PC-3 (cell line): ENCODE measurements around the gene PPP1R36. TPM values are rescaled to one million over a fixed set of nuclear protein-coding genes. Genes with fewer than 3 reads are reported as not detected.
"Not testable (repeated sequence)": the region's sequence is repeated elsewhere in the genome, so short reads cannot be mapped to it uniquely, and the experiment has no call there.

ENCODE experiments used
- ATAC-seq: fragments of 200-7000 bp; cut with Tn5 transposase; 2 replicates; pipeline ENCODE4 v1.9.1; 2020; ENCODE audit warnings: mild to moderate bottlenecking, moderate library complexity
- BruUV-seq: library from RNA; stranded (reverse); fragments of 400-500 nt; replicated peaks from 2 replicates; lab custom pipeline; 2021; lab: Mats Ljungman, UMichigan
- CTCF ChIA-PET: fragments of 300-600 bp; sonication (Branson Sonifier 250); formaldehyde crosslinking; loops from one replicate; lab custom pipeline; 2022; ENCODE audit warnings: antibody characterized with exemption; lab: Charles Lee
- POLR2A ChIA-PET: fragments of 300-600 bp; sonication (Branson Sonifier 250); formaldehyde crosslinking; loops from one replicate; lab custom pipeline; 2022; ENCODE audit warnings: antibody characterized with exemption; ENCODE audit not compliant: unreplicated experiment; lab: Charles Lee
- DNase-seq: peaks from one replicate; pipeline ENCODE4 v3.0.0-alpha.2; 2015
- H2AFZ ChIP-seq: fragments of 300-600 bp; sonication (generic); 2 replicates; pipeline ENCODE4 v1.6.0; 2016; ENCODE audit warnings: antibody characterized with exemption, low read length
- H3F3A ChIP-seq: fragments of 300-600 bp; sonication (generic); one replicate; pipeline ENCODE4 v1.6.0; 2017; ENCODE audit warnings: antibody characterized with exemption, low read length, control low read depth, mild to moderate bottlenecking; ENCODE audit not compliant: unreplicated experiment
- H3K27ac ChIP-seq: fragments of 300-600 bp; sonication (generic); 2 replicates; pipeline ENCODE4 v1.5.1; 2016; ENCODE audit warnings: mild to moderate bottlenecking, low read length
- H3K27me3 ChIP-seq: fragments of 300-600 bp; sonication (generic); 2 replicates; pipeline ENCODE4 v1.6.1; 2016; ENCODE audit warnings: low read length, mixed read lengths
- H3K36me3 ChIP-seq: fragments of 300-600 bp; sonication (generic); 2 replicates; pipeline ENCODE4 v1.6.1; 2016; ENCODE audit warnings: low read depth, mixed run types, low read length, mixed read lengths
- H3K4me1 ChIP-seq: fragments of 300-600 bp; sonication (generic); 2 replicates; pipeline ENCODE4 v1.5.1; 2016; ENCODE audit warnings: low read length; ENCODE audit not compliant: insufficient read depth
- H3K4me2 ChIP-seq: fragments of 300-600 bp; sonication (generic); 2 replicates; pipeline ENCODE4 v1.6.0; 2016; ENCODE audit warnings: low read length
- H3K4me3 ChIP-seq: fragments of 300-600 bp; sonication (generic); 2 replicates; pipeline ENCODE4 v1.5.1; 2016; ENCODE audit warnings: mild to moderate bottlenecking, low read length, mixed read lengths
- H3K79me2 ChIP-seq: fragments of 300-600 bp; sonication (generic); 2 replicates; pipeline ENCODE4 v1.6.1; 2017; ENCODE audit warnings: low read length, mixed read lengths
- H3K9ac ChIP-seq: fragments of 300-600 bp; sonication (generic); 2 replicates; pipeline ENCODE4 v1.6.0; 2016; ENCODE audit warnings: mild to moderate bottlenecking, low read length
- H3K9me2 ChIP-seq: fragments of 300-600 bp; sonication (generic); replicated peaks from 2 replicates; pipeline ENCODE4 v1.6.1; 2016; ENCODE audit warnings: mixed run types, low read length, mixed read lengths
- H3K9me3 ChIP-seq: fragments of 300-600 bp; sonication (generic); 2 replicates; pipeline ENCODE4 v1.6.1; 2016; ENCODE audit warnings: low read length, mixed read lengths
- H4K20me1 ChIP-seq: fragments of 300-600 bp; sonication (generic); 2 replicates; pipeline ENCODE4 v1.6.1; 2016; ENCODE audit warnings: low read length, mixed read lengths
- CTCF ChIP-seq: fragments of 300-600 bp; sonication (generic); conservative IDR thresholded peaks from 2 replicates; pipeline ENCODE4 v1.5.1; 2017; ENCODE audit warnings: antibody characterized with exemption, low read depth, mild to moderate bottlenecking, low read length
- EZH2 ChIP-seq: fragments of 300-600 bp; sonication (generic); IDR thresholded peaks from one replicate; pipeline ENCODE4 v1.6.1; 2017; ENCODE audit warnings: antibody characterized with exemption, mild to moderate bottlenecking, low read length; ENCODE audit not compliant: unreplicated experiment
- EZH2phosphoT487 ChIP-seq: fragments of 300-600 bp; sonication (generic); IDR thresholded peaks from 2 replicates; pipeline ENCODE4 v1.6.1; 2018; ENCODE audit warnings: mild to moderate bottlenecking, antibody characterized with exemption, low read length, borderline replicate concordance
- intact Hi-C: fragments of 100-400 bp; cut with micrococcal nuclease; formaldehyde crosslinking; loops from 2 replicates; pipeline ENCODE4 v1.9.0; 2023
- total RNA-seq: library from RNA; depleted of rRNA; stranded (reverse); fragments of >200 nt; gene quantifications from 2 replicates; pipeline ENCODE4 v1.2.3, GENCODE V29; 2014

Gene PPP1R36
- total RNA-seq, 1 experiment from 2014 or later, result 0.26 TPM

DNA sequence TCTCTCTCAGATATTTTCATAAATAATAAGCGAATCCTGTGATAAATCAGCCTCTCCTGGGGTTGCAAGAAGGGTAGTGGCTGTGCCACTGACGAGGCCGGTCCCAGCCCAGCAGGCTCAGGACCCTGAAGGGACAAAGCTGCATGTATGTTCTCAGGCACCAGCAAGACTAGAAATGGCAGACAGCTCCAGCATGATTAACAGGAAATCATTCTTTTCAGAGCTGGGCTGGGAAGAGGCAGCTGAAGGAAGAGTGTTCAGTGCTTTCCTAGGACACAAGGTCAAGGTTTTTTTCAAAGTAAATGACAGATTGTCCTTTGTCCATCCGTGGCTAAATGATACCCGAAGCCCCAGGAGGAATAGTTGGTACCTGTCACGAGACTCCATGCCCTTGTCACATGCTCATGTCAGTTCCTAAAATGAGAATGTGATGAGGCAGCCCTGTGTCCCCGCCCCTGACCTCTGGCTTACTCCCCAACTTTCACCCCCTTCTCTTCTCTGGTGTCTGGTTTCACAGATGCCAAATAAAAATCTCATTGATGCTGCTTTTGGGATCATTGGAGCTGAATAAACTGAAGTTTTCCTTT, 65.1 kb downstream of the PPP1R36 start:
- CTCF ChIA-PET, result no interaction called here
- no TSS peak for BruUV-seq
- 0 out of 2 replicates have a peak overlapping the region, but pooled peaks have one; percentile 16 for H3K4me2 ChIP-seq
- H3K79me2 ChIP-seq, result no peaks in the 10 kb centered on the region
- peaks cover 37% of the 10 kb centered on the region for H3K4me1 ChIP-seq
- ATAC-seq, result peak; percentile 15; the same call in 1 of the 2 replicates
- no peak overlapping the region; the same call in 1 of the 2 replicates for H2AFZ ChIP-seq
- intact Hi-C loops, result loop anchor here (5.0 kb wide), 1 partner anchor 113 kb away; the partner anchor contains the start of genes ZBTB1 and ZBTB25
- peak; percentile 31 for DNase-seq
- H3F3A ChIP-seq, result no peaks in the 10 kb centered on the region
- H3K27me3 ChIP-seq, result no peaks in the 10 kb centered on the region
- H3K36me3 ChIP-seq, result no peaks in the 10 kb centered on the region
- no peak overlapping the region for H3K4me3 ChIP-seq
- POLR2A ChIA-PET, result interaction anchor here (0.7 kb wide), 1 partner anchor 46 kb away, joined by 4 read pairs; no protein-coding TSS in a partner anchor
- H3K27ac ChIP-seq, result no peak overlapping the region
- no peak overlapping the region for H3K9ac ChIP-seq
- H3K9me3 ChIP-seq, result no peaks in the 10 kb centered on the region
- H4K20me1 ChIP-seq, result no peaks in the 10 kb centered on the region
- no peaks in the 10 kb centered on the region for H3K9me2 ChIP-seq
- TF ChIP-seq EZH2 (no peak), EZH2phosphoT487 (no peak), CTCF (no peak)

DNA sequence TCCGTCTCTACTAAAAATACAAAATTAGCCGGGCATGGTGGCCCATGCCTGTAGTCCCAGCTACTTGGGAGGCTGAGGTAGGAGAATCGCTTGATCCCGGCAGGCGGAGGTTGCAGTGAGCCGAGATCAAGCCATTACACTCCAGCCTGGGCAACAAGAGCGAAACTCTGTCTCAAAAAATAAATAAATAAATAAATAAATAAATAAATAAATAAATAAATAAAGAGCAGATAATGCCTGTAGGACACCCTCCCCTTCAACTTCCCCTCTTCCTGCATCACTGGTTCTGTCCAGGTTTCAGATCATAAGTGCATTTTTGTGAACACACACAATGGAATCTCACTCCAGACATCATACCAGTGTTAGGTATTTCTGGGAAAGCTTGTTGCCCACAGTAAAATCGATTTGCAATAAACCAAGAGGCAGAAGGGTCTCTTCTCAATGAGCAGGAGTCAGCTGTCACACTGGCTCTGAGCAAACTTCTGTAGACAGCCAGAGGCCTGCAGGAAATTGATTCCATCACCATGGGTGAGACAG, 68.2 kb downstream of the PPP1R36 start:
- BruUV-seq, DNase-seq, POLR2A ChIA-PET, H3K27me3 ChIP-seq, H3K4me3 ChIP-seq, intact Hi-C loops, ATAC-seq, H4K20me1 ChIP-seq, H2AFZ ChIP-seq, H3K27ac ChIP-seq, H3K4me2 ChIP-seq, H3K79me2 ChIP-seq, H3F3A ChIP-seq, H3K36me3 ChIP-seq, H3K9me3 ChIP-seq, CTCF ChIA-PET, H3K9ac ChIP-seq, H3K9me2 ChIP-seq: not testable (repeated sequence)
- peaks cover 35% of the 10 kb centered on the region for H3K4me1 ChIP-seq

- no TSS peak for BruUV-seq
- ATAC-seq (peak; percentile 83), DNase-seq (peak; percentile 98)
- Histone ChIP-seq H3K27me3 (no peaks in the 10 kb centered on the region), H3K9ac (no peak overlapping the region), H3K79me2 (no peaks in the 10 kb centered on the region), H3K4me2 (no peak overlapping the region), H3K27ac (peak overlapping the region; percentile 57), H3F3A (peaks cover 6% of the 10 kb centered on the region), H4K20me1 (no peaks in the 10 kb centered on the region), H3K36me3 (no peaks in the 10 kb centered on the region), H3K9me2 (no peaks in the 10 kb centered on the region), H3K4me3 (no peak overlapping the region), H2AFZ (no peak overlapping the region), H3K4me1 (peaks cover 28% of the 10 kb centered on the region), H3K9me3 (no peaks in the 10 kb centered on the region)
- ChIA-PET CTCF (interaction anchor here (0.6 to 1.0 kb wide), 2 partner anchors 15 to 22 kb away, joined by 3 read pairs; no protein-coding TSS in a partner anchor), POLR2A (no interaction called here)
- intact Hi-C loops, result no loop called here
- TF ChIP-seq EZH2 (no peak), CTCF (no peak), EZH2phosphoT487 (no peak)
These were observed 71.1 kb downstream of the PPP1R36 start for GRCh38 chr14:64620910-64621309.
